ENCODE data around the gene TTLL3.

The TTLL3 gene

DNA sequence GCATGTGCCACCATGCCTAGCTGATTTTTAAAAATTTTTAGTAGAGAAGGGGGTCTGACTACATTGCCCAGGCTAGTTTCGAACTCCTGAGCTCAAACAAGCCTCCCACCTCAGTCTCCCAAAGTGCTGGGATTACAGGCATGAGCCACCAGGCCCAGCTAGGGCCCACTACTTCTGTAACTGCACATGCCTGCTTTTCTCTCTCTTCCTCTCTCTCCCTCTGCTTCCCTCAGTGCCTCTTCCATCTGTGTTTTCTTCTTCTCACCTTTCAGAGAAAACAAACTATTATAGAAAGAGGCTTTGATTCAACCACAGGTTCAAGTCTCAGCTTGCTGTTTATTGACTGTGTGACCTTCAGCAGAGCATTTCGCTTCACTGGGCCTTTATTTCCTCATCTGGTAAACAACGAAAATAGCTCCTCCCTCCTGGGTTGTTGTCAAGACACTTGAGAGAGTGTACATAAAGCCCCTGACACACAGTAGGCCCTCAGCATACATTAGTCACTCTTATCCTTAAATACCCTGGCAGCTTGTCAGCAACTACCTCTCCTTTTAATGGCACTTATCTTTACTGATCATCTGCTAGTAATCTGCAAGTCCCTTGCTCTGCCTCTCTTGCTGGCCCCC, 28.0 kb upstream of the TTLL3 start:
- no peak for DNase-seq (ENCODE audit: low read depth in 2 of 2)

DNA sequence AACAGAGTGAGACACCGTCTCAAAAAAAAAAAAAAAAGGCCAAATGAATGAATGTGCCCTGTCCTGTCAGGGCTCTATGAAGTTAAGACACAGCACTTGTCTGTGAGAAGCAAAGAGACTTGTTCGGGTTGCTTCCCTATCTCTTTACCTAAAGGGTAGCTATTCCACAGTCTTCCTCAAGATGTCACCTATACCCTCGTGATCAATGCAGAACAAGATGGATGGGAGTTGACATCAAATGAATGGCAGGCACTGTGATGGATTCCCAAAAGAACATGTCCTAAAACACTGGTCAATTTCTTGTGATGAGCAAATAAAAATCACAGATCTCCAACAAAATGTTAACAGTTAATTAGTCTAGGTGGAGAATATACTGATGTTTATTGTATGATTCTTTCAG, 27.3 kb upstream of the TTLL3 start:
- DNase-seq (ENCODE audit: low read depth in 2 of 2), result no peak

DNA sequence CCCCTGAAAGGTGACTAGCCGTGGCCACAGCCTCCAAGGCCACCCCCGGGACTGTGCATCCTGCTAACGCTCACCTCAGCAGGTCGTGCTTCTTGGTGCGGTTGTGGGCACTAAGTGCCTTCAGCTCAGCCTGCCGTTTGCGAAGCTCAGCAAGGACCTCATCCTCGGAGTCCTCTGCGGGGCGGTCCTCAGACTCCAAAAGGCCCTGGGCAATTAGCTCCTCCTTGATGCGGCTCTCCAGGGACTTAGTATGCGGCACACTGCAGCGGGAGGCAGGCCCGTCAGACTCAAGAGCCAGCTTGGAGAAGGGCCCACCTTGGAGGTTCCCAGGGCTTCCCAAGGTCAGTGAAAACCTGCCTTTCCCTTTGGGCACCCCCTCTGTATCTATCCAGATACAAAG, 26.1 kb upstream of the TTLL3 start:
- DNase-seq (ENCODE audit: low read depth in 2 of 2), result no peak

DNA sequence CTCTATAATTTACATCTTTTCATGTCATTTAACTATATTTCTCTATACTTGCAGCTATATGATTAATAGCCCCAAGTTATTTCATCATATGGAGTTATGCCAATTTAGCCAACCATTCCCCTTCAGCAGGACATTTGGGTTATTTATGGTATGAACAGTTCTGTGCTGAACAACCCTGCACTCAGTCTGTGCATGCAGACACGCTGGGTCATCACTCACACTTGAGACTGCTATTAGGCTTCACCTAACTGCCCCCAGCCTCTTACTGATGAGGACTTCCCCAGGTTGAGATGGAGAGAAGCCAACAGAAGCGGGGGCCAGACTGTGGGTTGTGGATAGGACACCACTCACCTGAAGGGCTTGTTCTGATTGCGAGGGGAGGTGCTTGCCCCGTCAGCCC, 25.1 kb upstream of the TTLL3 start:
- DNase-seq (ENCODE audit: low read depth in 2 of 2), result no peak

DNA sequence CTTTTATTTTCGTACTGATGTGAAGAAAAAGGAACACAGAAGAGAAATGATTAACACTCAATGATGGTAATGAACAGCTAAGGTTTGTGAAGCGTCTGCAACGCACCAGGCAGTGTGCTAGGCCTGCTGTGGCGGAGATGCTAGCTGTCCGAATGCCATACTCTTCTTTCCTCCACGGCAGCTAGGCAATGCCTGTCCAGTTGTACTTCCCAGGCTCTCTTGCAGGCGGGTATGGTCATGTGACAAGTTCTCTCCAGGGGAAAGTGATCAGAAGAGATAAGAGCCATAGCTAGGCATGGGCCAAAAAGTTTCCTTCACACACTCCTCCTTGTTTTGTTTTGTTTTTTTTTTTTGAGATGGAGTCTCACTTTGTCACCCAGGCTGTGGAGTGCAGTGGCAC, 24.5 kb upstream of the TTLL3 start:
- no peak for DNase-seq (ENCODE audit: low read depth in 2 of 2)

DNA sequence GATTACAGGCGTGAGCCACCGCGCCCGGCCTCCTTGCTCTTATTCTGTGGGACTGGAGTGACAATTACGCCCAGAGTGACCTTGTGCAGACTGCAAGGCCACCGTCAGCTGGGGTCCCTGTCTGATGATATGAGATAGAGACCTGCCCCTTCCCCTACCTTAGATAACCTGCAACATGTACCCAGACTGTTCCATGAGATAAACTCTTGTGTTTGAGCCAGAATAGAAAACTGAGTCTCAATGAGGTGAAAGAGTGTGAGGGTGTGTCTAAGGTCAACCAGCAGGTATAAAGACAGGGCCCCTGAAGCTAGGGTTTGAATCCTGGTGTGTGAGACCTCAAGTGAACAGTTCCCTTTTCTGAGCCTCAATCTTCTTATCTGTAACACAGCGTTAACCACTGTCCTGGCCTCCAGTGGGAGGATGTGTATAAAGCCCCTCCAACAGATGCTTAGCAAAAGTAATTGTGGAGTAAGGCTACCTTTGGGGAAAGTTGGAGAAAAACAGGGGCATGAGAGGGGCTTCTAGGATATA, 23.8 kb upstream of the TTLL3 start:
- DNase-seq (ENCODE audit: low read depth in 2 of 2), result no peak

DNA sequence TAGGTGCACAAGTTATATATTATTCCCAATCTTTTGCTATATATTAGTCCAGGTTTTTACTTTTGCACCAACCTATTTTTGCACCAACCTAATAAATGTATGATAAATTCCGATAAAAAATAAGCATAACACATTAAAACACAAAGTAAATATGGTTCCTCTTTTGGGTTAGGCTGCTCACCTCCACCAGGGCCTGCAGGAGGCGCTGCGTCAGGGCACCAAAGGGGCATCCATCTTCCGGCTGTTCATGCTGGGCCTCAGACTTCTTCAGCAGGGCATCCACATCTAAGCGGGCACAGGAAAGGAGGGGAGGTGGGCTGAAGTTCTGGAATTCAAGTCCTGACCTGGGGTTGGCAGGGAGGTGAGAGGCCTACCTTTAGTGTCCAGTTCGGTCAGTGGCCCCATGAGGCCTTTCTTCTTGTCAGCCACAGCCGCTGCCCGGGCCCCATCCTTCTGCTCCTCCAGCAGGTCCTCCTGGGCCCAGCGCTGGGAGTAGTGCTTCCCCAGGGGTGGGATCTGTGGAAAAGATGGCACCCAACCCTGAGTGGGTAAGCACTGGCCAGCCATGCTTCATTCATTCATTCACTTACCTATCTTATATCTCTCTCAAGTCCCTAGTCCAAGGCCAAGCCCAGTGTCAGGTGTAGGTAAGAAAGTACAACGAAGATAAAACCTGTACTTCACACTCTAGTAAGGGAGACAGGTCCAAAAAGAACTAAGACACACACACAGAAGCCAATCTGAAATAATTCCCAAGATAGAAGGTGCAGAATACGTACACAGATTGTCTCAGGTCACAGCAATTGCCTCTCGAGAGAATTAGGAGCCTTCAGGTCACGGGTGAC, 23.0 kb upstream of the TTLL3 start:
- no peak for DNase-seq (ENCODE audit: low read depth in 2 of 2)

DNA sequence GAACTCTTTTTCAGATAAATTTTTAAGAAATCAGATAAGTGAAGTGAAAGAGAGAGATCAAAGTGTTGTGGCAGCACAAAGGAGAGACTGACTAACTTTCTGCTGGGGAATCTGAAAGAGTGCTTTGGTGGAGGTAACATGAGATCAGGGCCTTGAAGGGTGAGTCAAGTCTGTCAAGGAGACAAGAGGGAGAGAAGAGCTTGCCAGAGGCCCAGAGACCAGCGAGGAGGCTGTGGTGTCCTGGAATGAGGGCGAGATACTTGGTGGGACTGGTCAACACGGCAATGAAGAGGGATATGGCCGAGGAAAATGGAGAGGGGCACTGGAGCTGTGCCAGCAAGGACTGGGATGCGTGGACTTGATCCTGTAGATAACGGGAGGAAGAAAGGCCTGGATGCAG, 22.3 kb upstream of the TTLL3 start:
- no peak for DNase-seq (ENCODE audit: low read depth in 2 of 2)

DNA sequence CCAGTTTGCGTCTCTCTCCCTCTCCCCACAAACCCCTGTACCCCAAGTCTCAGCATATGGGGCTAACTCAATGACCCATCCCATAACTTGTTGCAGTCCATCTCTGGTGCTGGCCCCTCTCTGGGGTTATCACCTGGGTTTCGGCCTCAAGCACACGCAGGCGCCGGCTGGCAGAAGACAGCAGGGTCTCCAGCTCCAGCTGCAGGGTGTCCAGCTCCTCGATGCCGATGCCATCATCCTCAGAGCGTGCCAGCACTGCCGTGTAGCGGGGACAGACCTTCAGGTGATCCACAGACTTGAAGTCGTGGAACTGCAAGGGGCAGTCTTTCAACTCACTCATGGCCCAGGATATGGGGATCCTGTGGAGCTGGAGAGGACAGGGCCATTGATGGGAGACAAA, 18.9 kb upstream of the TTLL3 start:
- no peak for DNase-seq (ENCODE audit: low read depth in 2 of 2)

DNA sequence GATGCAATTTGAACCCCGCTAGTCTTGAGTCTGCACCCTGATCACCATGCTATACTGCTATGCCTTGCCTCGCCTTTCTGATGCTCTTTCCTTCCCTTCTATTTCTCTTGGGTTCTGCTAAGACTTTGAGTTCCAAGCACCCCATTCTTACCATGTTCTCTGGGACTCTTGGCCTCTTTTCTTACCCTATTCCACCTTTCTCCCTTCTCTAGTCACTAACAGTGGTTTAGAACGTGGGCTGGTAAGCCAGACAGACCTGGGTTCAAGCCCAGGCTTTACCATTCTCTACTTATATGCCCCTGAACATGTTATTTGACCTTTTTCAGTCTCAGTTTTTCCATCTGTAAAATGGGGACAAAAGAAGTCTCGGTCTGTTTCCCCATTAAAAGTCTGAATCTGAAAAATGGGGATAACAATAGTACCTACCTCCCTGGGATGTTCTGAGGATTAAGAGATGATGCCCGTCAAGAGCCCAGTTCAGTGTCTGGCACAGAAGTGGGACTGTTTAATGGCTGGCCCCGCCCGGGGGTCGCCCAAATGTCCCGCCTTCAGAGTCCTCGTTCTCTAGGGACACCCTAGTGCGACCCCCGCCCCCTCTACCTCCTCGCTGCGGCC, 18.2 kb upstream of the TTLL3 start:
- DNase-seq (ENCODE audit: low read depth in 2 of 2), result no peak

DNA sequence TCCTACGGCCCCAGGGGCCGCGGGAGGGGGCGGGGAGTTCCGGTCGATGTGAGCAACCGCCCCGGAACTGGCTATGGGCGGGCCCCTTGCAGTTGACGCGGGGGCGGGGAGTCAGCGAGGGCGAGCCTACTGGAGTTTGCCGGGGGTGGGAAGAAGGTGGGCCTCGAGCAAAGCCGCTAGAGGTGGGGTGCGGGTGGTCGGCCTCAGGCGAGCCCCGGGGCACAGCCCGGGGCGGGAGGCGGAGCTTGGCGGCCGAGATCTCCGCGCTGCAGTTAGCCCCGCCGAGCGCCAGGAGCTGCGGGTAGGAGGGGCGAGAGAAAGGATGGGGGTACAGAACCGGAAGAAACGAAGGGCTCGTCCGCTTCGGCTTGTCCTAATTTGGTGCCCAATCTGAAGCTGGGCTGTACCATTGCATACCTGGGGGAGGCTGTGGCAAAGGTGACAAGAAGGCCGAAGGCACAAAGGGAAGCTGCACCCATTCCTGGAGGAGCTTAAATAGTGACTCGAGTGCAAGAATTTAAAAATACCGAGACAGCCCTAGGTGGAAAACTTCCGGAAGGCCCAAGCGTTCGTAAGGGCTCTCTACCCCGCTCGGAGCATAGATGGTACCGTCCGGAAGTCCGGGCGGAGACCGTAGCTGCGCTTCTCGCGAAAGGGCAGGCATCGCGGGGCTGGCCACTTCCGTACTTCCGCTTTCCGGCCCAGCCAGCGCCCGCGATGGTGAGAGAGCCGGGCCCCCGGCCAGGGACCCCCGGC, 17.5 kb upstream of the TTLL3 start, which contains the start of the genes ARPC4 and TADA3:
TSS of gene ARPC4 (plus strand) at position 678 of the 756 bp plus-strand sequence. CDS start at position 718, 40 bp downstream.
TSS of gene TADA3 (minus strand) at position 69 of the 756 bp plus-strand sequence. CDS start 1,007 bp downstream, outside the sequence.
- peak; percentile 89 for DNase-seq (ENCODE audit: low read depth in 2 of 2)

DNA sequence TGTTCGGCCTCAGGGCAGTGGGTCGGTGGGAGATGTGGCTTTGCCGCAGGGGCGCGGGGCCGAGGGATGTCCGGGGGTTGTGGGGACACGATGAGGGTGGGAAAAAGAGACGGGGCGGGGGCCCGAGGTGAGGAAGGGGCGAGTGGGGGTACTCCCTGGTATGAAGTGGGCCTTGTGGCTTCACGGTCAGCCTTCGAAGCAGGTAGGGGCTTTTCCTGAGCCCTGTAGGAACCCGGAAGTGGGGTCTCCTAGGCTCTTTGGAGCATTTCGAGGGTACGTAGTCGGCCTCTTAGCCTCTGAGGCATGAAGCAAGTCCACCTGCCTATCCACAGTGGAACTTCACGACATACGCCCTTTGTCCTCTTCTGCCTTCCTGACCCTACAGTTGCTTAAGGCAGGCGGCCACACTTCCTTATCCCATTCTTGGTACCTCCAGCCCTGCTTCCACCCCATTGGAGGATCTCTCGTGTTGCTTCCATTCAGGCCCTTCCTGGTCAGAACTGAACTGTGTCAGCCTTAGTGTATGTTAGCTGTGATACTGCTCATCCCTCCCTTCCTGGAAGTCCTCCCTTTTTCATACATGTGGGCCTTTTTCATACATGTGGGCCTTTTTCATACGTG, 16.8 kb upstream of the TTLL3 start:
- no peak for DNase-seq (ENCODE audit: low read depth in 2 of 2)

DNA sequence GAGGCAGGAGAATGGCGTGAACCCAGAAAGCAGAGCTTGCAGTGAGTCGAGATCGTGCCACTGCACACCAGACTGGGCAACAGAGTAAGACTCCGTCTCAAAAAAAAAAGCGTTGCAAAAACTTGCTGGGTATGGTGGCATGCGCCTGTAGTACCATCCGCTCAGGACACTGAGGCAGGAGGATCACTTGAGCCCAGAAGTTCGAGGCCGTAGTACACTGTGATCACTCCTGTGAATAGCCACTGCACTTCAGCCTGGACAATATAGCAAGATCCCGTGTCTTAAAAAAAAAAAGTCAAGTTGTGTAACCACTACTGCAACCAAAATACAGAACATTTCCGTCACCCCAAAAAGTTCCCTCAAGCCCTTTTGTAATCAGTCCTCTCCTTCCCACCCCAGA, 15.7 kb upstream of the TTLL3 start:
- no peak for DNase-seq (ENCODE audit: low read depth in 2 of 2)

DNA sequence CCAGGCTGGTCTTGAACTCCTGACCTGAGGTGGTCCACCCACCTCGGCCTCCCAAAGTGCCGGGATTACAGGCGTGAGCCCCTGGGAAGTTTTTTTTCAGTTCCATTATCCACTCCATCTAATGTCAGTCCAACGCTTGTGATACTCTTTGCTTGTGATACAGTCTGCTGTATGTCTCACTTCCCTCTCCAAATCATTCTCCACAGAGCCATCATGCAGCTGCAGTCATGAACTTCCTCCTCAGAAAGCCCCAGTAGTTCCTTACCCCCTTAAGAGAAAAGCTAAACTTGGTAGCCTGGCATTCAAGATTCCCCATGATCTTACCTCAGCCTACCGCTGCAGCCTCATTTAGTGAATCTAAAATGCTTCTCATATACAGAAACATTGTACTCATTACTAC, 14.9 kb upstream of the TTLL3 start:
- DNase-seq (ENCODE audit: low read depth in 2 of 2), result no peak

DNA sequence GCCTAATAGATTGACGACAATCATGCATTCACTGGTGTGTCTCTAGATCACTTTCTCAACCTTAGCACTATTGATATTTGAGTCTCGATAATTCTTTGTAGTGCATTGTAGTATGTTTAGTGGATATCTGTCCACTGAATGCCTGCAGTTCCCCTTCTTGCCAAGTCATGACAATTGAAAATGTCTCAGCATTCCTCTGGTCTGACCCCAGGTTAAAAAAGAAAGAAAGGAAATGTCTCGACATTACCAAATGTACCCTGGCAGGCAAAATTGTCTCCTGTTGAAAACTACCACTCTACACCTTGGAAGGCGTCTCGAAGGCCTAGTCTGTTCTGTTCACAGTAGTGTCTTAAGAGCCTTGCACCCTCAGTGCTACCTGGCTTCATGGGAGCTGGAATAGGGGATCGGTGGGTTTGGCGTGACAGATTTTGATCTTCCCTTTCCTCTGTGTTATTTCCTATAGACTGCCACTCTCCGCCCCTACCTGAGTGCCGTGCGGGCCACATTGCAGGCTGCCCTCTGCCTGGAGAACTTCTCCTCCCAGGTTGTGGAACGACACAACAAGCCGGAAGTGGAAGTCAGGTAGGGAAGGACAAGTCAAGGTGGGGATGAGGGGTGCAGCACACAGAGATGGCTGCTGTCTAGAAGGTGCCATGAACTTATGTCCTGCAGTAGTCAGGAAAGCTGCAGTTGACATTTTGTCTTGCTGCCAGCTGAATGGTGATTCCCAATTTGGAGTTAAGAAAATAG, 12.7 kb upstream of the TTLL3 start:
- DNase-seq (ENCODE audit: low read depth in 2 of 2), result no peak

DNA sequence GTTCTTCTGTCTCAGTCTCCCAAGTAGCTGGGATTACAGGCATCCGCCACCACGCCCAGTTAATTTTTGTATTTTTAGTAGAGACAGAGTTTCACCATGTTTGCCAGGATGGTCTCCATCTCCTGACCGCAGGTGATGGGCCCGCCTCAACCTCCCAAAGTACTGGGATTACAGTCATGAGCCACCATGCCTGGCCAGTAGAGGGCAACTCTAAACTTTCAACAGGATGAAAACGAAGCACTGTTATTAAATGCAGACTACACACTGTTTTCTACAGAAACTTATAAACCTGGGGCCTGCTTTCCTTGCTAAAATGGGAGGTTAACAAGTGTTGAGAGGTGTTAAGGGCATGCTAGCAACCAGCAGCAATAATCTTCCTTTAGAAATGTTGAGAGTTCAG, 9.5 kb upstream of the TTLL3 start:
- no peak for DNase-seq (ENCODE audit: low read depth in 2 of 2)

DNA sequence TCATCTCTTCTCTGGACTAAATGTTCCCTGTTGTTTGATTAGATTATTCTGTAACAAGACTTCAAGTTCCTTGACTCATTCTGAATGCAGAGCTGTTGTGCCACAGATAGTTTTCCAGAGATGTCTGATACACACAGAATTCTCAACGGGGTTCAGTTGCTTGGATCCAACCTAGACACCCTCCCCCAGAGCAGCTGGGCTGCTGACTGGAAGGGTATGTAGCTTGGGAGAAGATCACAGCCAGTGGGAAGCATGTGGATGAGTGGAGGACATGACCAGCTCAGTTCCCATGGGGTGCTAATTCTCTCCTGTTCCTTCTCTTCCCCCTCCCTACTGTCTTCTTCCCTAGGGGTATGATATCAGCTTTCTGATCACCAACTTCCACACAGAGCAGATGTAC, 6.6 kb upstream of the TTLL3 start:
- DNase-seq (ENCODE audit: low read depth in 2 of 2), result no peak

DNA sequence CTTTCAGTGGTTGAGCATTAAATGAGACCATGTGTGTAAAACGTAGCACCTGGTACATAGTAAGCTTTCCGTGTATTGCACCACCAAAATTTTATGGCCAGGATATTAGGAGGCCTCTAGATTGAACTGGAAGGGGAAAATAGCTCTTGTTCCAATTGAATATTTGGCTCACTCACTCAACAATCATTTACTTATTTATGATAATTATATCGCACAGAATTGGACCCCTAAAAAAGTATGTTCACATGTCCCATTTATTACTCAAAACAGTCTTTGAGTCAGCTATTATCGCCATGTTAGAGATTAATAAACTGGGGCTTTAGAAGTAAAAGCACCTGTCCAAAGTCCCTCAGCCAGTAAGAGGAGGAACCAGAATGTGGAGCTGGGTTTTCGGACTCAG, 5.1 kb upstream of the TTLL3 start:
- no peak for DNase-seq (ENCODE audit: low read depth in 2 of 2)

DNA sequence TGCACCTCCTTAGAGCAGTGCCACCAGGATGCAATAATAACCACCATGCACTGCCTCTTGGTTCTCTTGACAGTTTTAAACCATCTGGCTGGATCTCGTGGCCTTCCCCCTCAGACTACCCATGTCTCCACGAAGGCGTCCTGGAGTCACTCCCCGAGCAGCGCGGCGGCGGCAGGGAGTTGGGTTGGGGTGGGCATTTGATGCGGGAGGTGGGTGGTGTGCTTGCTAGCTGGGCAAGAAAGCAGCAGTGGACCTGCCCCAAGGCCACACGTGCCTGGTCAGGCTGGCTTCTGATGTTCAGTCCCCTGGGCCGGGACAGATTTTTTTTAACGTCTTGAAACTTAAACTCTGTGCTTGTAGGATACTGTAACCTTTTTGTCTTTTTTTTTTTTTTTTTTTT, 3.9 kb upstream of the TTLL3 start:
- no peak for DNase-seq (ENCODE audit: low read depth in 2 of 2)

DNA sequence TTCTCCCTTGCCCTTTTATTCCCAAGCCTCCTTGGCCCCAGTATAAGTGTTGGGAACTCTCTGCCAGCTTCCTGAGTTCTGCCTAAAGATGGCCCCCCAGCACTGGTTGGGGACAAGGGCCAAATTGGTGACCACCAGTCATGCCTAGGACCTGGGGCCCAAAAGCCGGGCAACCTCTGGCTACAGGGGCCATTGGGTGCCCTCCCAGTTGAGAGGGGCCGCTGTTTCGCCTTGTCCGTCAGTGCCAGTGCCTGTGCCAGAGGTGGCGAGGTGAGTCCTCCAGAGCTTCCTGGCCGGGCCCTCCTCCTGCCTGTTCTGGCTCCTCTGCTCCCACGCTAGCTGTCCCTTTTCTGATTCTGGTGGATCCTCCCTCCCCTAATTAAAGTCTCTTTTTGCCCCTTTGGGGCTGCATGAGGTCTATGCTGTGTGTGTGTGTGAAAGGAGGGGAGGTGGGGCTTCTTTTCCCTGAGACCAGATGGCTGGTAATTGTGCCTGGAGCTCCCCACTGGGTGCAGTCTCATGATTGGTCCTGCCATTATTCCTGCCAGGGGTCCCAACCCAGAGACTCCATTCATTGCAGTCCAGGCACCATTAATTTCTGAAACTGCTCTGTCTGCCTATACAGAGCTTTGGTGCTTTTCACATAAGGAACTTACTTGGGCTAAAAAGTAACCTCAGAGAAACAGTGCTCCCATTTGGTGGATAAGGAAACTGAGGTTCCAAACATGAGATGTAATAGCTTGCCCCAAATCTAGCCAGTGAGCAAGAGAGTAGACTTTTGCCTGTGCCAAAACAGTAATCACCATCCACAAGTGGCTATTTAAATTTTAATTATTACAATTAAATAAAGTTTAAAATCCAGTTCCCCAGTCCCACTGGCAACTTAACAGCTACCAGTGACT, 3.1 kb upstream of the TTLL3 start:
- no peak for DNase-seq (ENCODE audit: low read depth in 2 of 2)

Data from stimulated activated CD8-positive, alpha-beta memory T cell treated with anti-CD3 and anti-CD28 coated beads, Interleukin-15, amount 100 ng/mL, for 4 hours (primary cell).